Measurements from ENCODE around the gene GRIN1. TPM values are rescaled to one million over a fixed set of nuclear protein-coding genes. Genes with fewer than 3 reads are reported as not detected.

The GRIN1 gene
- total and polyA plus RNA-seq, 2 of the 13 experiments (the other 11 are each of a cell fraction or from before 2014, with no cell fraction given) = 0.13 TPM; not detected in 1

DNA sequence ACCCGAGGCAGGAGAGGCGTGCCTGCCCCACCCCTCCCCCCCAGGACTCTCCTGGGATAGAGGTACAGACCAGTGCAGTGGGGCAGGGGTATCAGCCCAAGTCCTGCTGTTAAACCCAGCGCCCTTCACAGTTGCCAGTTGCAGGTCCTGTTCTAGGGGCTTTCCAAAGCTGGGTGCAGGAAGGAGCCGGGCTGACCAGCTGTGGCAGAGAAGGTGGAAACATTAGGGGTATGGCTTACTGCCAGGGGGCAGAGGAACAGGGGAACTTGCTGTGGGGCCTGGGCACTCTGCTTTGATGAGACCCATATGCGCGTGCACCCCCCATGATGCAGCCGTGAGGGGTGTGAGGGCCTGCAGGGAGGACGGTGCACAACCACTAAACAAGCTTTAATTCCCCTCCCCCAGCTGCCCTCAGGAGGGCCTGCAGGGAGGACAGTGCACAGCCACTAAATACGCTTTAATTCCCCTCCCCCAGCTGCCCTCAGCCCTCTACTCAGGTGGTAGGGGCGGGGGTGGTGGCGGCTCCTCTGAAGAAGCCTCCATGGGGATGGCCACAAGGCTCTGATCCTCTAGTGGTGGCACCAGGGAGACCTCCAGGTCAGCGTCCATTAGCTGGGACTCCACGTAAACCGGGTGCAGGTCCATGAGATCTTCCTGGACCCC lies 31.7 kb downstream of the GRIN1 start:
- POLR2A ChIA-PET = interaction anchor here (1.7 kb wide), 1 partner anchor 19 kb away, joined by 5 read pairs; no protein-coding TSS in a partner anchor
- no peak for FAIRE-seq
- no peak for TF ChIP-seq ATF1 (CRISPR knock-in tag; IDR thresholded peaks at IDR 0.05)
- TF ChIP-seq CHD2 (IDR thresholded peaks at IDR 0.05; ENCODE audit: low read depth, low read length) = no peak
- no peak for TF ChIP-seq AKNA (CRISPR knock-in tag; IDR thresholded peaks at IDR 0.05; ENCODE audit: borderline replicate concordance)
- no peak for TF ChIP-seq ARHGAP35 (CRISPR knock-in tag; IDR thresholded peaks at IDR 0.05; ENCODE audit: borderline replicate concordance)
- no peak for TF ChIP-seq IRX3 (CRISPR knock-in tag; IDR thresholded peaks at IDR 0.05; ENCODE audit: borderline replicate concordance, low read depth)
- TF ChIP-seq KMT2A (CRISPR knock-in tag; IDR thresholded peaks at IDR 0.05) = no peak
- TF ChIP-seq MLXIP (CRISPR knock-in tag; IDR thresholded peaks at IDR 0.05; ENCODE audit: borderline replicate concordance) = no peak
- TF ChIP-seq TP53 (CRISPR knock-in tag; conservative IDR thresholded peaks at IDR 0.05) = no peak
- TF ChIP-seq TGIF2 (CRISPR knock-in tag; IDR thresholded peaks at IDR 0.05) = no peak
- no peak for TF ChIP-seq KAT2B (IDR thresholded peaks at IDR 0.05; ENCODE audit: borderline replicate concordance, low read depth, low read length)
- TF ChIP-seq ZNF597 (CRISPR knock-in tag; IDR thresholded peaks at IDR 0.05) = no peak
- TF ChIP-seq GTF3A (CRISPR knock-in tag; conservative IDR thresholded peaks at IDR 0.05) = no peak
- no peak for TF ChIP-seq ZFAT (CRISPR knock-in tag; conservative IDR thresholded peaks at IDR 0.05)
- no peak for TF ChIP-seq ZNF713 (CRISPR knock-in tag; IDR thresholded peaks at IDR 0.05)

More for the DNA sequence above, 31.7 kb downstream of the GRIN1 start:
- Histone ChIP-seq H3K4me3 (replicated peaks in 1 of 3; ENCODE audit: insufficient read depth in 1 of 3, low read depth in 2 of 3, low read length in 3 of 3) (peak overlapping the region in 1 of 3 experiments; percentile 65; a peak in 1 of 6 replicates), H4K20me1 (ENCODE audit: insufficient read depth, low read length) (no peaks in the 10 kb centered on the region), H3K9me3 (ENCODE audit: low read length) (no peaks in the 10 kb centered on the region), H3K27ac (ENCODE audit: extremely low read length, insufficient read depth, low read length) (no peak overlapping the region), H3K36me3 (replicated peaks in 1 of 2; ENCODE audit: control insufficient read depth in 1 of 2, insufficient read depth in 2 of 2, low read length in 2 of 2) (no peaks in the 10 kb centered on the region), H2AFZ (ENCODE audit: low read length) (no peak overlapping the region), H3K4me2 (ENCODE audit: low read depth, low read length) (no peak overlapping the region; the same call in 1 of the 2 replicates), H3K27me3 (ENCODE audit: control insufficient read depth in 1 of 2, insufficient read depth in 2 of 2, low read length in 2 of 2) (peaks cover 9 to 59% of the 10 kb centered on the region in 2 experiments; a peak in 3 of 5 replicates), H3K4me1 (ENCODE audit: insufficient read depth, low read length) (peaks cover 9% of the 10 kb centered on the region), H3K9ac (ENCODE audit: insufficient read depth, low read depth, low read length) (no peak overlapping the region), H3K79me2 (ENCODE audit: insufficient read depth, low read length) (no peaks in the 10 kb centered on the region)
- 30% methylated on average over 9 of the region's 14 CpGs for WGBS (ENCODE audit: low lambda C conversion rate)
- DNase-seq (ENCODE audit: low spot score) (no peak), ATAC-seq (no peak)
- CTCF ChIA-PET (ENCODE audit: low intra/inter-chr PET ratio, low total read pairs) = no interaction called here
- intact Hi-C loops (cut with micrococcal nuclease; ENCODE audit: unreplicated experiment) (loop anchor here (10.0 kb wide), 1 partner anchor 56 kb away; the partner anchor contains the start of gene DPP7), in situ Hi-C loops (cut with HindIII; ENCODE audit: extremely low pct_ligation_motif_present, low pct_unique_long_range_greater_than_20kb) (no loop called here)
- no TSS peak for BruUV-seq (replicated peaks)

Data from HepG2 (cell line).